Mucosa of gallbladder (tissue), 1 donor: ENCODE data around the gene CCL24. TPM values are rescaled to one million over a fixed set of nuclear protein-coding genes. Genes with fewer than 3 reads are reported as not detected.
A peak's percentile ranks its signal among the peaks of the same experiment; 100 is the strongest.
"Not testable (repeated sequence)": the region's sequence is repeated elsewhere in the genome, so short reads cannot be mapped to it uniquely, and the experiment has no call there.

Source experiments
- DNase-seq: peaks from one replicate; pipeline ENCODE4 v3.0.0-alpha.2; 2020; ENCODE audit warnings: low spot score
- total RNA-seq: library from RNA; stranded (reverse); gene quantifications from one replicate; pipeline ENCODE4 v1.2.1, GENCODE V29; 2021
- donor health status: DM: no; HTN: no; CAD: no.

CCL24 gene
- total RNA-seq, 1 donor from 2014 or later, result 0.92 TPM

GRCh38 chr7:75780647-75781273 lies 32.8 kb downstream of the CCL24 start:
- DNase-seq, result not testable (repeated sequence)

- not testable (repeated sequence) for DNase-seq
These were observed 34.1 kb downstream of the CCL24 start for GRCh38 chr7:75779516-75779915.

GRCh38 chr7:75779035-75779434 lies 34.6 kb downstream of the CCL24 start:
- DNase-seq, result not testable (repeated sequence)

- DNase-seq, result no peak
These were observed 37.2 kb downstream of the CCL24 start for GRCh38 chr7:75776295-75776971.

GRCh38 chr7:75773958-75774357 lies 39.6 kb downstream of the CCL24 start:
- DNase-seq, result not testable (repeated sequence)

- peak; percentile 35 for DNase-seq
These were observed 41.2 kb downstream of the CCL24 start, which contains the start of gene CCL26 for GRCh38 chr7:75772081-75773077. Gene CCL26 (minus strand): TSS chr7:75772211. CDS start chr7:75772176, 35 bp downstream.

GRCh38 chr7:75771224-75771623 lies 42.4 kb downstream of the CCL24 start:
- no peak for DNase-seq

GRCh38 chr7:75762350-75762917 lies 51.2 kb downstream of the CCL24 start:
- no peak for DNase-seq

- not testable (repeated sequence) for DNase-seq
These were observed 51.8 kb downstream of the CCL24 start for GRCh38 chr7:75761801-75762200.

Other genes starting within 250 kb of the CCL24 start
- gene HIP1, start 74.9 kb downstream of the CCL24 start, total RNA-seq, result 19.3 TPM
- 0.89 TPM for gene CCL26, start 41.6 kb downstream of the CCL24 start, total RNA-seq
- gene RHBDD2, start 65.2 kb upstream of the CCL24 start, total RNA-seq, result 56.4 TPM
- 195 TPM for gene POR, start 101.3 kb upstream of the CCL24 start, total RNA-seq
- 69.1 TPM for gene TMEM120A, start 180.8 kb upstream of the CCL24 start, total RNA-seq
- gene STYXL1, start 234.2 kb upstream of the CCL24 start, total RNA-seq, result 28.4 TPM
- gene MDH2, start 234.3 kb upstream of the CCL24 start, total RNA-seq, result 135 TPM